ENCODE results near the gene ATAD2B. TPM values are rescaled to one million over a fixed set of nuclear protein-coding genes. Genes with fewer than 3 reads are reported as not detected.

The ATAD2B gene
- total RNA-seq, 1 experiment from 2014 or later = 34.5 TPM

- Histone ChIP-seq H3K27me3 (ENCODE audit: low read length) (no peaks in the 10 kb centered on the region), H3K4me3 (ENCODE audit: low read length) (no peak overlapping the region), H3K9me3 (ENCODE audit: low read length) (no peaks in the 10 kb centered on the region), H3K9me2 (replicated peaks; ENCODE audit: insufficient read depth, low read length) (no peaks in the 10 kb centered on the region), H2AFZ (ENCODE audit: low read length) (no peak overlapping the region), H3K9ac (ENCODE audit: low read length) (no peak overlapping the region), H3K27ac (ENCODE audit: low read length) (no peak overlapping the region), H3K36me3 (ENCODE audit: insufficient read depth, low read length) (no peaks in the 10 kb centered on the region), H3K4me1 (ENCODE audit: low read length) (peaks cover 3% of the 10 kb centered on the region), H4K20me1 (ENCODE audit: insufficient read depth, low read depth, low read length) (no peaks in the 10 kb centered on the region), H3K79me2 (ENCODE audit: low read length) (no peaks in the 10 kb centered on the region), H3K4me2 (ENCODE audit: low read depth, low read length, poor library complexity, severe bottlenecking) (no peak overlapping the region)
- DNase-seq = no peak
These were observed 223.1 kb downstream of the ATAD2B start for GRCh38 chr2:23703583-23704385.

GRCh38 chr2:23703037-23703582 lies 223.8 kb downstream of the ATAD2B start:
- Histone ChIP-seq H3K79me2 (ENCODE audit: low read length) (no peaks in the 10 kb centered on the region), H3K4me3 (ENCODE audit: low read length) (no peak overlapping the region), H3K9ac (ENCODE audit: low read length) (no peak overlapping the region), H3K27me3 (ENCODE audit: low read length) (no peaks in the 10 kb centered on the region), H4K20me1 (ENCODE audit: insufficient read depth, low read depth, low read length) (no peaks in the 10 kb centered on the region), H3K9me2 (replicated peaks; ENCODE audit: insufficient read depth, low read length) (no peaks in the 10 kb centered on the region), H2AFZ (ENCODE audit: low read length) (no peak overlapping the region), H3K27ac (ENCODE audit: low read length) (no peak overlapping the region), H3K4me2 (ENCODE audit: low read depth, low read length, poor library complexity, severe bottlenecking) (no peak overlapping the region), H3K9me3 (ENCODE audit: low read length) (no peaks in the 10 kb centered on the region), H3K36me3 (ENCODE audit: insufficient read depth, low read length) (no peaks in the 10 kb centered on the region), H3K4me1 (ENCODE audit: low read length) (peaks cover 10% of the 10 kb centered on the region)
- DNase-seq = no peak

GRCh38 chr2:23700627-23701026 lies 226.3 kb downstream of the ATAD2B start:
- no peaks in the 10 kb centered on the region for H4K20me1 ChIP-seq (ENCODE audit: insufficient read depth, low read depth, low read length)
- H3K36me3 ChIP-seq (ENCODE audit: insufficient read depth, low read length) = no peaks in the 10 kb centered on the region
- H2AFZ ChIP-seq (ENCODE audit: low read length) = no peak overlapping the region
- no peaks in the 10 kb centered on the region for H3K27me3 ChIP-seq (ENCODE audit: low read length)
- H3K9me2 ChIP-seq (replicated peaks; ENCODE audit: insufficient read depth, low read length) = no peaks in the 10 kb centered on the region
- H3K79me2 ChIP-seq (ENCODE audit: low read length) = no peaks in the 10 kb centered on the region
- H3K4me3 ChIP-seq (ENCODE audit: low read length) = no peak overlapping the region
- H3K27ac ChIP-seq (ENCODE audit: low read length) = no peak overlapping the region
- H3K4me1 ChIP-seq (ENCODE audit: low read length) = peaks cover 10% of the 10 kb centered on the region
- no peaks in the 10 kb centered on the region for H3K9me3 ChIP-seq (ENCODE audit: low read length)
- no peak overlapping the region for H3K9ac ChIP-seq (ENCODE audit: low read length)
- no peak for DNase-seq
- H3K4me2 ChIP-seq (ENCODE audit: low read depth, low read length, poor library complexity, severe bottlenecking) = no peak overlapping the region

- no peak overlapping the region for H3K9ac ChIP-seq (ENCODE audit: low read length)
- H3K9me3 ChIP-seq (ENCODE audit: low read length) = no peaks in the 10 kb centered on the region
- H3K27ac ChIP-seq (ENCODE audit: low read length) = no peak overlapping the region
- peaks cover 10% of the 10 kb centered on the region for H3K4me1 ChIP-seq (ENCODE audit: low read length)
- no peaks in the 10 kb centered on the region for H3K79me2 ChIP-seq (ENCODE audit: low read length)
- no peak overlapping the region for H2AFZ ChIP-seq (ENCODE audit: low read length)
- no peaks in the 10 kb centered on the region for H3K27me3 ChIP-seq (ENCODE audit: low read length)
- H3K4me2 ChIP-seq (ENCODE audit: low read depth, low read length, poor library complexity, severe bottlenecking) = no peak overlapping the region
- DNase-seq = no peak
- H4K20me1 ChIP-seq (ENCODE audit: insufficient read depth, low read depth, low read length) = no peaks in the 10 kb centered on the region
- no peak overlapping the region for H3K4me3 ChIP-seq (ENCODE audit: low read length)
- H3K36me3 ChIP-seq (ENCODE audit: insufficient read depth, low read length) = no peaks in the 10 kb centered on the region
- H3K9me2 ChIP-seq (replicated peaks; ENCODE audit: insufficient read depth, low read length) = no peaks in the 10 kb centered on the region
These were observed 227.4 kb downstream of the ATAD2B start for GRCh38 chr2:23699580-23699925.

- Histone ChIP-seq H3K79me2 (ENCODE audit: low read length) (no peaks in the 10 kb centered on the region), H3K4me1 (ENCODE audit: low read length) (peaks cover 10% of the 10 kb centered on the region), H3K9ac (ENCODE audit: low read length) (no peak overlapping the region), H3K27me3 (ENCODE audit: low read length) (no peaks in the 10 kb centered on the region), H3K36me3 (ENCODE audit: insufficient read depth, low read length) (no peaks in the 10 kb centered on the region), H3K27ac (ENCODE audit: low read length) (no peak overlapping the region), H3K9me3 (ENCODE audit: low read length) (no peaks in the 10 kb centered on the region), H4K20me1 (ENCODE audit: insufficient read depth, low read depth, low read length) (no peaks in the 10 kb centered on the region), H3K4me2 (ENCODE audit: low read depth, low read length, poor library complexity, severe bottlenecking) (peak overlapping the region; percentile 24), H3K4me3 (ENCODE audit: low read length) (no peak overlapping the region), H3K9me2 (replicated peaks; ENCODE audit: insufficient read depth, low read length) (no peaks in the 10 kb centered on the region), H2AFZ (ENCODE audit: low read length) (no peak overlapping the region)
- DNase-seq = peak; percentile 65
These were observed 228.0 kb downstream of the ATAD2B start for GRCh38 chr2:23698721-23699579.

Other genes with a start within 250 kb of the ATAD2B start
- gene UBXN2A, start 13.3 kb upstream of the ATAD2B start, total RNA-seq (2014; rRNA removed; shearing (Covaris generic); ENCODE audit: low replicate concordance) = 11.0 and 12.0 TPM in 2 replicates
- gene MFSD2B, start 83.0 kb upstream of the ATAD2B start, total RNA-seq (2014; rRNA removed; shearing (Covaris generic); ENCODE audit: low replicate concordance) = not detected in 2 replicates
- gene WDCP, start 120.3 kb upstream of the ATAD2B start, total RNA-seq (2014; rRNA removed; shearing (Covaris generic); ENCODE audit: low replicate concordance) = 8.8 and 24.3 TPM in 2 replicates
- 0.71 and 3.6 TPM in 2 replicates for gene FKBP1B, start 122.6 kb upstream of the ATAD2B start, total RNA-seq (2014; rRNA removed; shearing (Covaris generic); ENCODE audit: low replicate concordance)
- 181 and 285 TPM in 2 replicates for gene SF3B6, start 149.2 kb upstream of the ATAD2B start, total RNA-seq (2014; rRNA removed; shearing (Covaris generic); ENCODE audit: low replicate concordance)
- 3.4 and 13.5 TPM in 2 replicates for gene TP53I3, start 157.7 kb upstream of the ATAD2B start, total RNA-seq (2014; rRNA removed; shearing (Covaris generic); ENCODE audit: low replicate concordance)
- 2.1 TPM in 1 of 2 replicates, not detected in the other for gene PFN4, start 196.2 kb upstream of the ATAD2B start, total RNA-seq (2014; rRNA removed; shearing (Covaris generic); ENCODE audit: low replicate concordance)
- gene FAM228B, start 196.3 kb upstream of the ATAD2B start, total RNA-seq (2014; rRNA removed; shearing (Covaris generic); ENCODE audit: low replicate concordance) = 6.4 and 16.8 TPM in 2 replicates
- gene FAM228A, start 247.9 kb upstream of the ATAD2B start, total RNA-seq (2014; rRNA removed; shearing (Covaris generic); ENCODE audit: low replicate concordance) = 0.25 TPM in 1 of 2 replicates, not detected in the other

Measured in Karpas-422 (cell line).